Adrenal gland (tissue), 19 donors: ENCODE measurements around the gene LINGO4. TPM values are rescaled to one million over a fixed set of nuclear protein-coding genes. Genes with fewer than 3 reads are reported as not detected.

Experiments used
- DNase-seq, 7 donors: peaks; one replicate each; pipeline ENCODE4 v3.0.0-alpha.2; 2019 to 2020
- H3K27ac ChIP-seq, 5 donors: fragments of 200-600 bp; sonication (generic) in 4 of 5; 1 replicate in 3 of 5; 2 replicates in 2 of 5; pipeline versions ENCODE4 v1.5.1 to v1.8.0; 2016 to 2020; ENCODE audit warnings: mild to moderate bottlenecking in 1 of 5
- H3K27me3 ChIP-seq: fragments of 200-600 bp; 2 replicates; pipeline ENCODE4 v1.8.0; 2021
- H3K36me3 ChIP-seq, 2 donors: fragments of 200-600 bp; replicated peaks in 1 of 2; 1 replicate in 1 of 2; 2 replicates in 1 of 2; pipeline versions ENCODE4 v1.5.1 to v1.8.0; 2018 to 2022
- H3K4me1 ChIP-seq, 2 donors: fragments of 200-600 bp; replicated peaks in 1 of 2; 1 replicate in 1 of 2; 2 replicates in 1 of 2; pipeline versions ENCODE4 v1.5.1 to v1.8.0; 2018 to 2021
- H3K4me3 ChIP-seq, 4 donors: fragments of 200-600 bp; sonication (generic) in 3 of 4; one replicate each; pipeline ENCODE4 v1.5.1; 2016 to 2018
- H3K9me3 ChIP-seq, 3 donors: fragments of 200-600 bp; sonication (generic) in 1 of 3; replicated peaks in 1 of 3; 1 replicate in 2 of 3; 2 replicates in 1 of 3; pipeline versions ENCODE4 v1.5.1 to v1.8.0; 2016 to 2021
- POLR2A ChIP-seq, 2 donors: fragments of 450-650 bp; IDR thresholded peaks; one replicate each; pipeline ENCODE4 v1.6.1; 2017; ENCODE audit warnings: antibody characterized with exemption in 2 of 2, mild to moderate bottlenecking in 2 of 2, moderate library complexity in 1 of 2
- WGBS, 4 donors: extraction: QIAGEN DNeasy Blood & Tissue Kit in 2 of 4; methylation state at CpG; one replicate each; pipeline versions ENCODE4 v1.1.5 to v1.1.7; 2013 to 2017; 5-methylcytosine and 5-hydroxymethylcytosine counted together
- intact Hi-C, 2 donors: fragments of 100-400 bp; cut with DNase I; formaldehyde crosslinking; loops; one replicate each; pipeline versions ENCODE4 v1.14.1 to v1.15.0; 2022 to 2023
- long read RNA-seq, 10 donors: library from polyadenylated mRNA in 3 of 10; unstranded in 2 of 10; stranded (forward) in 1 of 10; transcript quantifications; one replicate each; pipeline ENCODE4 v2.0.0 and lab custom pipeline, GENCODE V29; 2021 to 2026
- polyA plus RNA-seq, 3 donors: library from polyadenylated mRNA; stranded (reverse); fragments of 200-250 nt in 2 of 3; fragments of 350-450 nt in 1 of 3; fragmentation: Illumina TruSeq in 1 of 3; extraction: RNeasy Lipid Tissue Mini Kit (QIAGEN cat#74804) in 1 of 3; gene quantifications; one replicate each; pipeline ENCODE4 v1.2.3, GENCODE V29; 2013 to 2014
- total RNA-seq, 9 donors: library from RNA; depleted of rRNA in 4 of 9; stranded (reverse); fragments of >200 nt in 4 of 9; fragments of 120-200 nt in 1 of 9; fragmentation: NEBNext Ultra II Directional in 1 of 9; extraction: Animal tissue kit (Norgen Biotek cat#: 25700) in 1 of 9; gene quantifications; one replicate each; pipeline versions ENCODE4 v1.1.0 to v1.2.4, GENCODE V29; 2013 to 2023
- TF ChIP-seq, protein P1 (sequence below), 6 experiments: fragments of 450-650 bp in 4 of 6; fragments of 200-600 bp in 2 of 6; sonication (generic) in 1 of 6; IDR thresholded peaks; 1 replicate in 5 of 6; 2 replicates in 1 of 6; pipeline versions ENCODE4 v1.5.1 to v1.8.0; 2016 to 2021; ENCODE audit warnings: antibody characterized with exemption in 6 of 6, mild to moderate bottlenecking in 2 of 6, moderate library complexity in 1 of 6
- donor health status: healthy with polysubstance abuse.
- donor health status: Bipolar disorder and iron deficiency.
- donor health status: DM: yes; HTN: yes; CAD: no.
- donor health status: DM: no; HTN: no; CAD: no.
- donor health status: DM: no; HTN: no; CAD: no.
- donor health status: DM: yes; HTN: yes; CAD: no.

The LINGO4 gene, protein sequence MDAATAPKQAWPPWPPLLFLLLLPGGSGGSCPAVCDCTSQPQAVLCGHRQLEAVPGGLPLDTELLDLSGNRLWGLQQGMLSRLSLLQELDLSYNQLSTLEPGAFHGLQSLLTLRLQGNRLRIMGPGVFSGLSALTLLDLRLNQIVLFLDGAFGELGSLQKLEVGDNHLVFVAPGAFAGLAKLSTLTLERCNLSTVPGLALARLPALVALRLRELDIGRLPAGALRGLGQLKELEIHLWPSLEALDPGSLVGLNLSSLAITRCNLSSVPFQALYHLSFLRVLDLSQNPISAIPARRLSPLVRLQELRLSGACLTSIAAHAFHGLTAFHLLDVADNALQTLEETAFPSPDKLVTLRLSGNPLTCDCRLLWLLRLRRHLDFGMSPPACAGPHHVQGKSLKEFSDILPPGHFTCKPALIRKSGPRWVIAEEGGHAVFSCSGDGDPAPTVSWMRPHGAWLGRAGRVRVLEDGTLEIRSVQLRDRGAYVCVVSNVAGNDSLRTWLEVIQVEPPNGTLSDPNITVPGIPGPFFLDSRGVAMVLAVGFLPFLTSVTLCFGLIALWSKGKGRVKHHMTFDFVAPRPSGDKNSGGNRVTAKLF
- total RNA-seq (under 1 TPM in 3 of 9 donors, not detected in 6; 0.11 to 0.55 (median 0.30) TPM), polyA plus RNA-seq (under 1 TPM; 0.20 to 0.56 (median 0.33) TPM)
- long read RNA-seq, donor 1: 0 reads
- long read RNA-seq, donor 2: 0 reads
- long read RNA-seq, donor 3: 0 reads
- long read RNA-seq, donor 4: 0 reads
- long read RNA-seq, donor 5: 0 reads
- long read RNA-seq, donor 6: 0 reads
- long read RNA-seq, donor 7: 0 reads
- long read RNA-seq, donor 8: 0 reads
- long read RNA-seq, donor 9: 0 reads
- long read RNA-seq, donor 10: 0 reads

GRCh38 chr1:151805066-151805820, at the start of gene LINGO4:
LINGO4 (minus strand) TSS chr1:151805419; CDS start chr1:151802704, 2,715 bp downstream.
- no peak within 1 kb of the TSS for H3K4me3 ChIP-seq
- H3K27me3 ChIP-seq: no peaks in the 10 kb centered on the region
- H3K36me3 ChIP-seq: no peaks in the 10 kb centered on the region
- intact Hi-C loops: no loop called here
- no peak for DNase-seq
- 59 to 72% (median 65%) methylated on average over 9 to 12 of the region's 12 CpGs for WGBS, 4 donors
- no peaks in the 10 kb centered on the region for H3K4me1 ChIP-seq
- H3K9me3 ChIP-seq: no peaks in the 10 kb centered on the region
- TF ChIP-seq POLR2A (IDR thresholded peaks at IDR 0.05): no peak
- TF ChIP-seq, protein P1, sequence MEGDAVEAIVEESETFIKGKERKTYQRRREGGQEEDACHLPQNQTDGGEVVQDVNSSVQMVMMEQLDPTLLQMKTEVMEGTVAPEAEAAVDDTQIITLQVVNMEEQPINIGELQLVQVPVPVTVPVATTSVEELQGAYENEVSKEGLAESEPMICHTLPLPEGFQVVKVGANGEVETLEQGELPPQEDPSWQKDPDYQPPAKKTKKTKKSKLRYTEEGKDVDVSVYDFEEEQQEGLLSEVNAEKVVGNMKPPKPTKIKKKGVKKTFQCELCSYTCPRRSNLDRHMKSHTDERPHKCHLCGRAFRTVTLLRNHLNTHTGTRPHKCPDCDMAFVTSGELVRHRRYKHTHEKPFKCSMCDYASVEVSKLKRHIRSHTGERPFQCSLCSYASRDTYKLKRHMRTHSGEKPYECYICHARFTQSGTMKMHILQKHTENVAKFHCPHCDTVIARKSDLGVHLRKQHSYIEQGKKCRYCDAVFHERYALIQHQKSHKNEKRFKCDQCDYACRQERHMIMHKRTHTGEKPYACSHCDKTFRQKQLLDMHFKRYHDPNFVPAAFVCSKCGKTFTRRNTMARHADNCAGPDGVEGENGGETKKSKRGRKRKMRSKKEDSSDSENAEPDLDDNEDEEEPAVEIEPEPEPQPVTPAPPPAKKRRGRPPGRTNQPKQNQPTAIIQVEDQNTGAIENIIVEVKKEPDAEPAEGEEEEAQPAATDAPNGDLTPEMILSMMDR (IDR thresholded peaks at IDR 0.05): no peak
- no peak within 1 kb of the TSS for H3K27ac ChIP-seq

DNA sequence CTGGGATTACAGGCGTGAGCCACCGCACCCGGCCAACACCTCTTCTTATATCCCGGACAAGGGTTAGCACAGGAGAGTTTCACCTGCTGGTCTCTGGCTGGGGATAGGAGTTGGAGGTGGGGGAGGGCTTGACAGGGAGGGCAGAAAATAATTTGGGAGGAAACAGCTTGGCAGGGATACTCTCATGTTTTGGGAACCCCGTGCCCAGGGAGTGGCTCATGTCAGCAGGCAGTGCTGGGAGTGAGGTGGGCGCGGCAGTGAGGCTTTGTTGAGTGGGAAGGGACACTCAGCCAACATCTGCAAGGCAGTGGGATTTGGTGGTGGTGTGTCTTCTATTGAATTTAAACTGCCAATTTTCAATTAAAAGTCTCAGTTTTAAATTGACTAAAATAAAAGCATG, 49.4 kb upstream of the LINGO4 start:
- Histone ChIP-seq H3K4me3 (no peak overlapping the region), H3K36me3 (no peaks in the 10 kb centered on the region), H3K27me3 (peaks cover 4% of the 10 kb centered on the region), H3K9me3 (no peaks in the 10 kb centered on the region), H3K27ac (no peak overlapping the region), H3K4me1 (no peaks in the 10 kb centered on the region)
- intact Hi-C loops: no loop called here
- DNase-seq: no peak
- TF ChIP-seq, protein P1 (IDR thresholded peaks at IDR 0.05): no peak
- TF ChIP-seq POLR2A (IDR thresholded peaks at IDR 0.05): no peak
- WGBS, 4 donors: 81 to 92% (median 84%) methylated on average over 7 of the region's 7 CpGs

- no peaks in the 10 kb centered on the region for H3K9me3 ChIP-seq
- TF ChIP-seq, protein P1 (IDR thresholded peaks at IDR 0.05): no peak
- TF ChIP-seq POLR2A (IDR thresholded peaks at IDR 0.05): no peak
Observed at GRCh38 chr1:151853411-151853943, 48.3 kb upstream of the LINGO4 start, which contains the start of gene THEM5. THEM5 (minus strand) TSS chr1:151853712; CDS start chr1:151853565, 147 bp downstream.

More at GRCh38 chr1:151853411-151853943, 48.3 kb upstream of the LINGO4 start, which contains the start of gene THEM5:
- no peak within 1 kb of the TSS for H3K4me3 ChIP-seq
- H3K36me3 ChIP-seq: no peaks in the 10 kb centered on the region
- DNase-seq: peak in 1 of 7 donors; percentile 14
- peaks cover 0 to 4% of the 10 kb centered on the region in 2 donors for H3K4me1 ChIP-seq
- 71 to 86% (median 82%) methylated on average over 3 to 5 of the region's 5 CpGs for WGBS, 4 donors
- intact Hi-C loops: no loop called here
- peaks cover 4% of the 10 kb centered on the region for H3K27me3 ChIP-seq
- H3K27ac ChIP-seq: no peak within 1 kb of the TSS
